Hepatic stellate cell (primary cell): Measurements from ENCODE around the gene RNU4-1.
"Not testable (repeated sequence)": the region's sequence is repeated elsewhere in the genome, so short reads cannot be mapped to it uniquely, and the experiment has no call there.

Source experiments
- DNase-seq: peaks from one replicate; pipeline ENCODE4 v3.0.0; 2011; ENCODE audit warnings: low spot score

The RNU4-1 gene

GRCh38 chr12:120292661-120293531 is at the start of gene RNU4-1:
RNU4-1 (minus strand) TSS chr12:120293237.
- DNase-seq: peak; percentile 42

- no peak for DNase-seq
Observed at GRCh38 chr12:120342175-120343038, 49.4 kb upstream of the RNU4-1 start.

GRCh38 chr12:120339256-120339655 is 46.2 kb upstream of the RNU4-1 start:
- no peak for DNase-seq

DNA sequence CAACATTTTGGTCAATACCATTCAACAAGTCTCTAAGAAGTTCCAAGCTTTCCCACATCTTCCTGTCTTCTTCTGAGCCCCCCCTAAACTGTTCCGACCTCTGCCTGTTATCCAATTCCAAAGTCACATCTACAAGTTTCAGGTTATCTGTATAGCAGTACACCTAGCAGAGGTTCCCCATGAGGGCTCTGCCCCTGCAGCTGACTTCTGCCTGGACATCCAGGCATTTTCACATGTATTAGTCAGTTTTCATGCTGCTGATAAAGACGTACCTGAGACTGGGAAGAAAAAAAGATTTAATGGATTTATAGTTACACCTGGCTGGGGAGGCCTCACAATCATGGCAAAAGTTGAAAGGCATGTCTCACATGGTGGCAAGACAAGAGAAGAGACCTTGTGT is 44.7 kb upstream of the RNU4-1 start:
- no peak for DNase-seq

- not testable (repeated sequence) for DNase-seq
Observed at GRCh38 chr12:120336392-120336791, 43.4 kb upstream of the RNU4-1 start.

- not testable (repeated sequence) for DNase-seq
Observed at GRCh38 chr12:120335447-120335846, 42.4 kb upstream of the RNU4-1 start.

DNA sequence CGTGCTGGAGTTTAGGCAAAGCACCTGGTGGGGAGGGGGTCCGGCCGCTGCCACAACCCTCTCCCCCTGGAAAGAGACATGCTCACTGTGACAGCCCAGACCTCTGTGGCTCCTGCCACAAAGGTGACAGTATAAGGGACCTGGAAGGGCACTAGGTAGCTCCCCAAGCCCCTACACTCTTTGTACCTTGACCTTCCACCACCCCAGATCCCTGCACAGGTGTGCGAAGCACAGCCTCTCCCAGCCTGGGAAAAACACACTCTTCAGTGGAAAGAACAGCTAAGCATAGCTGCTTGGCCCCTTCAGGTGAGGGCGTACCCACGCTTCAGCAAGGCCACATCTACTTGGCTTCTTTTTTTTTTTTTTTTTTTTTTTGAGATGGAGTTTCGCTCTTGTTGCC is 39.5 kb upstream of the RNU4-1 start:
- no peak for DNase-seq

DNA sequence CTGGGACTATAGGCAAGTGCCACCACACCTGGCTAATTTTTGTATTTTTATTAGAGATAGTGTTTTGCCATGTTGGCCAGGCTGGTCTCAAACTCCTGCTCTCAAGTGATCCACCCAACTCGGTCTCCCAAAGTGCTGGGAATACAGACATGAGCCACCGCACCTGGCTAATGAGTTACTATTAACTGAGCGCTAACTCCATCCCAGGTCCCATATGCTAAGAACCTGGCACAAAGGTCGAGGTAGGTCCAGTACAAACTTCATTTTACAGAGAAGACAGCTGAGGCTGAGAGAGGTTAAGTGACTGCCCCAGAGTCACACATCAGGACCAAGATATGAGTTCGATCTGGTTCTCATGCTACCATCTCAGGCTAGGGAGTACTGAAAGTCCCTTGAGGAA is 39.0 kb upstream of the RNU4-1 start:
- DNase-seq: no peak

DNA sequence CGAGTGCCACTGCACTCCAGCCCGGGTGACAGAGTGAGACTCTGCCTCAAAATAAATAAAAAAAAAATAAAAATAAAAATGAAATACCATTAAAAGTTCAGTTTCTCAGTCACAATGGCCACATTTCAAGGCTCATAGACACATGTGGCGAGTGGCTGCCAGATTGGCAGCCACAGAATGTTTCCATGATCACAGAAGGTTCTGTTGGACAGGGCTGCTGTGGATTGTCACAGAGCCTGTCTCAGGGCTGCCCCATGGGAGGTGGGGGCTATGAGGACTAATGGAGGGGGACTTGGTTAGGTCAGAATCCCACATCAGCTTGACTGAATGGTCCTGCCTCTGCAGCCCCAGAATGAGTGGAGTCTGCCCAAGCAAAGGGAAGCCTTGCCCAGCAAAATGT is 38.4 kb upstream of the RNU4-1 start:
- DNase-seq: no peak

GRCh38 chr12:120328228-120328627 is 35.2 kb upstream of the RNU4-1 start:
- no peak for DNase-seq

GRCh38 chr12:120327593-120327992 is 34.6 kb upstream of the RNU4-1 start, which contains the start of gene PLA2G1B:
PLA2G1B (minus strand) TSS chr12:120327779; CDS start chr12:120327753, 26 bp downstream.
- DNase-seq: no peak

- DNase-seq: no peak
Observed at GRCh38 chr12:120324841-120325417, 31.9 kb upstream of the RNU4-1 start.

DNA sequence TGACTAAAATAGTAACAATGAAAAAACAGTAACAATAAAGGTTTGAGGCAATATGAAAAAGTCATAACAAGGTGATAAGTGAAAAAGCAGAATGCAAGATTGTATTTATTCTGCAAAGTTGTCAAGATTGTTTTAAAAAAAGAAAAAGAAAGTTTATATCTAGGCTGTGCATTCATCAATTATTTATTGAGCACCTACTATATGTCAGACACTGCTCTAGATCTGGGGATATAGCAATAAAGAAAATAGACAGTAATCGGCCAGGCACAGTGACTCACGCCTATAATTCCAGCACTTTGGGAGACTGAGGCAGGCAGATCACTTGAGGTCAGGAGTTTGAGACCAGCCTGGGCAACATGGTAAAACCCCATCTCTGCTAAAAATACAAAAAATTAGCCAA is 30.7 kb upstream of the RNU4-1 start:
- DNase-seq: no peak

DNA sequence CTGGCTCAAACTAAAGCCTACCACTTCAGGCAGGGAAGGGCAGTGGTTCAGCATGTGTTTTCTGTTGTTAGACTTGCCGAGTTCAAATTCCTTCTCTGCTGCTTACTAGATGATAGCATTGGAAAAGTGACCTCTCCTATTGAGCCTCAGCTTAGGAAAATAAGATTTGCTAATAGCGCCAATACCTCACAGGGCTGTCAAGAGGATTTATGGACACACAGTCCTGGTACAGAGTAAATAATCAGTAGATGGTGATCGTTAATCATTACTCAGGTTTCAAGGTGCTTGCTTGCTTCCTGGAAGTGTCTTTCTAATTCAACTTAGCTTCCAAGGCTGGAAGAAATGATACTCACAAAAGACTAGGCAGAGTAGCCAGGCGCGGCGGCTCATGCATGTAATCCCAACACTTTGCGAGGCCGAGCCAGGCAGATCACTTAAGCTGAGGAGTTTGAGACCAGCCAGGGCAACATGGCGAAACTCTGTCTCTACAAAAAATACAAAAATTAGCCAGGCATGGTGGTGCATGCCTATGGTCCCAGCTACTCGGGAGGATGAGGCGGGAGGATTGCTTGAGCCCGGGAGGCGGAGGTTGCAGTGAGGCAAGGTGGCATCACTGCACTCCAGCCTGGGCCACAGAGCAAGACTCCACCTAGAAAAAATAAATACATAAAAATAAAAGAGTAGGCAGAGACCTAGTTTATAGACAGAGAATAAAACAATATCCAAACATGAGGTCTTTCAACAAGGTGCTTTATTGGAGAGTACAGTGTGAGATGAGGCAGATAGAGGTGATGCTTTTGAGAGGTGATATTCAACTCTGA is 28.6 kb upstream of the RNU4-1 start:
- no peak for DNase-seq

GRCh38 chr12:120317224-120318105 is 24.4 kb upstream of the RNU4-1 start:
- DNase-seq: peak; percentile 99

DNA sequence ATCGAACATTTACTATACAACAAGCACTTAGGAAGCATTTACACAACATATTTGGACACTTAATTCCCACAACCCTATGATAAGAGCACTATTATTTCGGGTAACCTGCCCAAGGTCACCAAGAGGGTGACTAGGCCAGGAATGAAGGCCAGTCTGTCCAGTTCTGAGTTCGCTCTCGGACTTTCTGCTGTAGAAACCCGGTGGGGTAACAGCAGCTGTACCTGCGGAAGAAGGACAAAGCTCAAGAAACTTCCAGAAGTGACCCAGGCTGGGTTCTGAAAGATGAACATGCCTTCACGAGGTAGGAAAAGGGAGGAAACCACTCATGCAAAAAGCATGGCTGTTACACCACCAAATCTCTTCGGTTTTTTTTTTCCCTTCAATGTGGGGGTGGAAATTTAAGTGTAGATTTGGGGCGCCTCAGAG is 23.8 kb upstream of the RNU4-1 start:
- DNase-seq: peak; percentile 34

GRCh38 chr12:120314220-120314619 is 21.2 kb upstream of the RNU4-1 start:
- no peak for DNase-seq

GRCh38 chr12:120301962-120302815 is 9.2 kb upstream of the RNU4-1 start, which contains the start of gene SIRT4:
SIRT4 (plus strand) TSS chr12:120302321; CDS start chr12:120303562, 1,241 bp downstream.
- peak; percentile 95 for DNase-seq

- DNase-seq: no peak
Observed at GRCh38 chr12:120292411-120292660, 701 bp downstream of the RNU4-1 start.
